SK-N-MC (cell line): ENCODE data around the gene CAMTA1.

ENCODE experiments used
- EZH2 ChIP-seq: fragments of 200-600 bp; sonication (generic); IDR thresholded peaks from one replicate; pipeline ENCODE4 v1.6.1; 2017; ENCODE audit warnings: antibody characterized with exemption
- POLR2AphosphoS5 ChIP-seq: IDR thresholded peaks from 2 replicates; pipeline ENCODE4 v1.6.1; 2012; ENCODE audit warnings: mild to moderate bottlenecking, low read depth, low read length, borderline replicate concordance

DNA sequence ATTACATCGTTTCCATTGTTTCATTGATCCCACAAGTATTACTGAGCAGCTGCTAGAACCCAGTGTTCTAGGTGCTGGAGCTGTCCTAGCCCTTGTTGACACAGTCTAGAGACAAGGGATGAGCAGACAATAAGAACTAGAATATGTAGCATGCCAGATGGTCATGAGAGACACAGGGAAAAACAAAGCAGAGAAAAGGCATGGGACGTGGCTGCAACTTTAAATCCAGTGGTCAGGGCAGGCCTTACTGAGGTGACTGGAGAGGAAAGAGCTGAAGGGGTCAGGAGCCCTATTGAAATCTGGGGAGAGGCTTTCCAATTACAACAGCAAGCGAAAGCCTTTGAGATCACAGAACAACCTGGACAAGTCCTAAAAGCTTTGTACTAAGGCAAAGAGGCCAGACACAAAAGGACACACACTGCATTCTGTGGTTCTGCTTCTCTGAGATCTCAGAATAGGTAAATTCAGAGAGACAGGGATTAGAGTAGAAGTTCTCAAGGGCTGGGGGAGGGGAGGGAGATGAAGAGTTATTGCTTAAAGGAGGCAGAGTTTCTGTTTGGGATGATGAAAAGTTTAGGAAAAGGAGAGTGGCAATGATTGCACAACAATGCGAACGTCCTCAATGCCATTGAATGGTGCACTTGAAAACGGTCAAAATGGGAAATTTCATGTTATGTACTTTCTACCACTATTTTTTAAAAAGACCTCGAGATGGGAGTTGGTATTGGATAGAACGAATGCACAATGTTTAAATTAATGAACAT lies 518.5 kb downstream of the CAMTA1 start:
- no peak for TF ChIP-seq EZH2
- no peak for TF ChIP-seq POLR2AphosphoS5
